GM12878 (cell line): ENCODE measurements around the gene RP9. TPM values are rescaled to one million over a fixed set of nuclear protein-coding genes. Genes with fewer than 3 reads are reported as not detected.

Experiments used
- BMI1 ChIP-seq: fragments of 450-650 bp; IDR thresholded peaks from 2 replicates; pipeline ENCODE4 v1.6.1; 2016; ENCODE audit warnings: mild to moderate bottlenecking, moderate library complexity, borderline replicate concordance
- CREM ChIP-seq: IDR thresholded peaks from 2 replicates; pipeline ENCODE4 v1.6.1; 2014; ENCODE audit warnings: antibody characterized with exemption, low read depth
- IKZF2 ChIP-seq, 2 experiments: fragments of 450-650 bp; IDR thresholded peaks; 2 replicates each; pipeline ENCODE4 v1.6.1; 2017; ENCODE audit warnings: mild to moderate bottlenecking in 2 of 2, moderate library complexity in 2 of 2
- IRF3 ChIP-seq: fragments of 450-650 bp; IDR thresholded peaks from 2 replicates; pipeline ENCODE4 v1.6.1; 2014; ENCODE audit warnings: mild to moderate bottlenecking
- MTA3 ChIP-seq: IDR thresholded peaks from 2 replicates; pipeline ENCODE4 v1.6.1; 2012; ENCODE audit warnings: low read length, inconsistent platforms, borderline replicate concordance
- NBN ChIP-seq: fragments of 450-650 bp; IDR thresholded peaks from 2 replicates; pipeline ENCODE4 v1.6.1; 2016
- NFYA ChIP-seq: IDR thresholded peaks from 2 replicates; pipeline ENCODE4 v1.6.1; 2011; ENCODE audit warnings: low read depth, mild to moderate bottlenecking, low read length, improper control_type of control experiment, borderline replicate concordance
- POLR2A ChIP-seq: IDR thresholded peaks from 2 replicates; pipeline ENCODE4 v1.6.1; 2011; ENCODE audit warnings: low read depth, mild to moderate bottlenecking, low read length
- TCF12 ChIP-seq: IDR thresholded peaks from 2 replicates; pipeline ENCODE4 v1.6.1; 2011; ENCODE audit warnings: low read depth, mild to moderate bottlenecking, low read length
- ZNF207 ChIP-seq: fragments of 450-650 bp; IDR thresholded peaks from 2 replicates; pipeline ENCODE4 v1.6.1; 2014; ENCODE audit warnings: antibody characterized with exemption, mild to moderate bottlenecking, borderline replicate concordance
- ZNF384 ChIP-seq: IDR thresholded peaks from 2 replicates; pipeline ENCODE4 v1.6.1; 2012; ENCODE audit warnings: low read depth, mild to moderate bottlenecking, low read length, improper control_type of control experiment, borderline replicate concordance
- polyA plus RNA-seq, 11 experiments: library from polyadenylated mRNA; depleted of rRNA in 4 of 11; unstranded in 6 of 11; stranded (reverse) in 5 of 11; fragments of >200 nt; fragmentation: Nextera tagmentation in 4 of 11; fragmentation: Illumina TruSeq in 1 of 11; extraction: Ambion mirVana in 4 of 11; extraction: Trizol in 1 of 11; gene quantifications; 1 replicate in 1 of 11; 2 replicates in 10 of 11; pipeline versions ENCODE4 v1.2.1 to v1.2.3, GENCODE V29; 2011 to 2016; ENCODE audit warnings: inconsistent platforms in 2 of 11, missing spikeins in 2 of 11, low read depth in 1 of 11
- total RNA-seq, 4 experiments: library from RNA; depleted of rRNA in 3 of 4; stranded (reverse); fragments of >200 nt in 3 of 4; fragmentation: Illumina TruSeq in 1 of 4; extraction: Trizol in 1 of 4; gene quantifications; 2 replicates each; pipeline versions ENCODE4 v1.2.1 to v1.2.3, GENCODE V29; 2013 to 2021
- TF ChIP-seq, protein P1 (sequence below): fragments of 450-650 bp; IDR thresholded peaks from 2 replicates; pipeline ENCODE4 v1.6.1; 2017; ENCODE audit warnings: low read depth, mild to moderate bottlenecking, moderate library complexity
- TF ChIP-seq, protein P2 (sequence below): fragments of 450-650 bp; IDR thresholded peaks from 2 replicates; pipeline ENCODE4 v1.6.1; 2017; ENCODE audit warnings: mild to moderate bottlenecking, moderate library complexity
- TF ChIP-seq, protein P3 (sequence below): fragments of 450-650 bp; IDR thresholded peaks from 2 replicates; pipeline ENCODE4 v1.6.1; 2017; ENCODE audit warnings: mild to moderate bottlenecking

RP9 gene
- total and polyA plus RNA-seq, 10 of the 15 experiments (the other 5 are each of a cell fraction or from before 2014, with no cell fraction given), result 7.6 to 25.3 (median 16.9) TPM

- TF ChIP-seq MTA3 (no peak), IKZF2 (IDR thresholded peaks at IDR 0.05) (peak in 1 of 2 experiments; percentile 9; a peak in 1 of 4 replicates), NBN (0 out of 2 replicates have a peak, but pooled peaks have one; percentile 33), ZNF384 (no peak), NFYA (no peak), CREM (no peak), ZNF207 (no peak), POLR2A (no peak), IRF3 (no peak), TCF12 (no peak), BMI1 (no peak)
- TF ChIP-seq, protein P1, sequence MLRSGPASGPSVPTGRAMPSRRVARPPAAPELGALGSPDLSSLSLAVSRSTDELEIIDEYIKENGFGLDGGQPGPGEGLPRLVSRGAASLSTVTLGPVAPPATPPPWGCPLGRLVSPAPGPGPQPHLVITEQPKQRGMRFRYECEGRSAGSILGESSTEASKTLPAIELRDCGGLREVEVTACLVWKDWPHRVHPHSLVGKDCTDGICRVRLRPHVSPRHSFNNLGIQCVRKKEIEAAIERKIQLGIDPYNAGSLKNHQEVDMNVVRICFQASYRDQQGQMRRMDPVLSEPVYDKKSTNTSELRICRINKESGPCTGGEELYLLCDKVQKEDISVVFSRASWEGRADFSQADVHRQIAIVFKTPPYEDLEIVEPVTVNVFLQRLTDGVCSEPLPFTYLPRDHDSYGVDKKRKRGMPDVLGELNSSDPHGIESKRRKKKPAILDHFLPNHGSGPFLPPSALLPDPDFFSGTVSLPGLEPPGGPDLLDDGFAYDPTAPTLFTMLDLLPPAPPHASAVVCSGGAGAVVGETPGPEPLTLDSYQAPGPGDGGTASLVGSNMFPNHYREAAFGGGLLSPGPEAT, result no peak; the same call in 1 of the 2 replicates
- TF ChIP-seq, protein P2, sequence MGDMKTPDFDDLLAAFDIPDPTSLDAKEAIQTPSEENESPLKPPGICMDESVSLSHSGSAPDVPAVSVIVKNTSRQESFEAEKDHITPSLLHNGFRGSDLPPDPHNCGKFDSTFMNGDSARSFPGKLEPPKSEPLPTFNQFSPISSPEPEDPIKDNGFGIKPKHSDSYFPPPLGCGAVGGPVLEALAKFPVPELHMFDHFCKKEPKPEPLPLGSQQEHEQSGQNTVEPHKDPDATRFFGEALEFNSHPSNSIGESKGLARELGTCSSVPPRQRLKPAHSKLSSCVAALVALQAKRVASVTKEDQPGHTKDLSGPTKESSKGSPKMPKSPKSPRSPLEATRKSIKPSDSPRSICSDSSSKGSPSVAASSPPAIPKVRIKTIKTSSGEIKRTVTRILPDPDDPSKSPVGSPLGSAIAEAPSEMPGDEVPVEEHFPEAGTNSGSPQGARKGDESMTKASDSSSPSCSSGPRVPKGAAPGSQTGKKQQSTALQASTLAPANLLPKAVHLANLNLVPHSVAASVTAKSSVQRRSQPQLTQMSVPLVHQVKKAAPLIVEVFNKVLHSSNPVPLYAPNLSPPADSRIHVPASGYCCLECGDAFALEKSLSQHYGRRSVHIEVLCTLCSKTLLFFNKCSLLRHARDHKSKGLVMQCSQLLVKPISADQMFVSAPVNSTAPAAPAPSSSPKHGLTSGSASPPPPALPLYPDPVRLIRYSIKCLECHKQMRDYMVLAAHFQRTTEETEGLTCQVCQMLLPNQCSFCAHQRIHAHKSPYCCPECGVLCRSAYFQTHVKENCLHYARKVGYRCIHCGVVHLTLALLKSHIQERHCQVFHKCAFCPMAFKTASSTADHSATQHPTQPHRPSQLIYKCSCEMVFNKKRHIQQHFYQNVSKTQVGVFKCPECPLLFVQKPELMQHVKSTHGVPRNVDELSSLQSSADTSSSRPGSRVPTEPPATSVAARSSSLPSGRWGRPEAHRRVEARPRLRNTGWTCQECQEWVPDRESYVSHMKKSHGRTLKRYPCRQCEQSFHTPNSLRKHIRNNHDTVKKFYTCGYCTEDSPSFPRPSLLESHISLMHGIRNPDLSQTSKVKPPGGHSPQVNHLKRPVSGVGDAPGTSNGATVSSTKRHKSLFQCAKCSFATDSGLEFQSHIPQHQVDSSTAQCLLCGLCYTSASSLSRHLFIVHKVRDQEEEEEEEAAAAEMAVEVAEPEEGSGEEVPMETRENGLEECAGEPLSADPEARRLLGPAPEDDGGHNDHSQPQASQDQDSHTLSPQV, result no peak
- TF ChIP-seq, protein P3, sequence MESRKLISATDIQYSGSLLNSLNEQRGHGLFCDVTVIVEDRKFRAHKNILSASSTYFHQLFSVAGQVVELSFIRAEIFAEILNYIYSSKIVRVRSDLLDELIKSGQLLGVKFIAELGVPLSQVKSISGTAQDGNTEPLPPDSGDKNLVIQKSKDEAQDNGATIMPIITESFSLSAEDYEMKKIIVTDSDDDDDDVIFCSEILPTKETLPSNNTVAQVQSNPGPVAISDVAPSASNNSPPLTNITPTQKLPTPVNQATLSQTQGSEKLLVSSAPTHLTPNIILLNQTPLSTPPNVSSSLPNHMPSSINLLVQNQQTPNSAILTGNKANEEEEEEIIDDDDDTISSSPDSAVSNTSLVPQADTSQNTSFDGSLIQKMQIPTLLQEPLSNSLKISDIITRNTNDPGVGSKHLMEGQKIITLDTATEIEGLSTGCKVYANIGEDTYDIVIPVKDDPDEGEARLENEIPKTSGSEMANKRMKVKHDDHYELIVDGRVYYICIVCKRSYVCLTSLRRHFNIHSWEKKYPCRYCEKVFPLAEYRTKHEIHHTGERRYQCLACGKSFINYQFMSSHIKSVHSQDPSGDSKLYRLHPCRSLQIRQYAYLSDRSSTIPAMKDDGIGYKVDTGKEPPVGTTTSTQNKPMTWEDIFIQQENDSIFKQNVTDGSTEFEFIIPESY, result no peak
These were observed 35.0 kb upstream of the RP9 start (continued) for GRCh38 chr7:33143996-33144718.
